ENCODE data around the gene CFAP65.

Gene CFAP65

DNA sequence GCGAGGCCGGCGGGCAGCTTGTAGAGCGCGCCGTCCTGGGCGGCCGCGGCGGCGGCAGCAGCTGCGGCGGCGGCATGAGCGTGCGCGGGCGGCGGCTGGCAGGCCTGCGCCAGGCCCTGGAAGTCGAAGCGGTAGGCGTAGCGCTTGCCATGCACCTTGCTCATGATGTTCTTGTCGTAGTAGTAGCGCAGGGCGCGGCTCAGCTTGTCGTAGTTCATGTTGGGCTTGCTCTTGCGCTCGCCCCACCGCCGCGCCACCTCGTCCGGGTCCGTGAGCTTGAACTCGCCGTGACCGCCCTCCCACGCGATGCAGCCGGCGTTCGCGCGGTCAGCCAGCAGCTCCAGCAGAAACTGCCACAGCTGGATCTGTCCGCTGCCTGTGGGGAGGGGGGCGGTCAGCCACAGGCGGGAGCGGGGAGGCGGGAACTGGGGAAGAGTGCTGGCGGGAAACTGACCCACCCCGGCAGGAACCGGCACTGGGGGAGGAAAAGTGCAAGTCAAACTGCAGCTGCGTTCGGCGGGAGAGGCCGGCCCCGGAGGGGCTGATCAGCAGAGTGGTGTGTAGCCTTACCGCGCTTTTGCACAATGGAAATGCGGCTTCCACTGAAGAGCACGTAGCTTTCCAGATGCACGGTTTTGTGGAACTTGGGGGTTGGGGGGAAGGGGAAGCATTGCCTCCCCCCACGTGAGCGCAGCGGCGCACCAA, 59.3 kb downstream of the CFAP65 start:
- Histone ChIP-seq H2AFZ (peak overlapping the region; percentile 43), H3K9me3 (ENCODE audit: control insufficient read depth, low read length) (no peaks in the 10 kb centered on the region), H3K79me2 (no peaks in the 10 kb centered on the region), H3K27me3 (ENCODE audit: control insufficient read depth, insufficient read depth, low read length) (peaks cover 23% of the 10 kb centered on the region), H3K9ac (no peak overlapping the region), H3K4me2 (ENCODE audit: low read length) (peak overlapping the region; percentile 58), H3K4me3 (ENCODE audit: low read depth, low read length) (no peak overlapping the region), H3K4me1 (peaks cover 6% of the 10 kb centered on the region), H3K27ac (no peak overlapping the region), H3K36me3 (ENCODE audit: control insufficient read depth, insufficient read depth, low read length) (no peaks in the 10 kb centered on the region)
- TF ChIP-seq, protein P1, sequence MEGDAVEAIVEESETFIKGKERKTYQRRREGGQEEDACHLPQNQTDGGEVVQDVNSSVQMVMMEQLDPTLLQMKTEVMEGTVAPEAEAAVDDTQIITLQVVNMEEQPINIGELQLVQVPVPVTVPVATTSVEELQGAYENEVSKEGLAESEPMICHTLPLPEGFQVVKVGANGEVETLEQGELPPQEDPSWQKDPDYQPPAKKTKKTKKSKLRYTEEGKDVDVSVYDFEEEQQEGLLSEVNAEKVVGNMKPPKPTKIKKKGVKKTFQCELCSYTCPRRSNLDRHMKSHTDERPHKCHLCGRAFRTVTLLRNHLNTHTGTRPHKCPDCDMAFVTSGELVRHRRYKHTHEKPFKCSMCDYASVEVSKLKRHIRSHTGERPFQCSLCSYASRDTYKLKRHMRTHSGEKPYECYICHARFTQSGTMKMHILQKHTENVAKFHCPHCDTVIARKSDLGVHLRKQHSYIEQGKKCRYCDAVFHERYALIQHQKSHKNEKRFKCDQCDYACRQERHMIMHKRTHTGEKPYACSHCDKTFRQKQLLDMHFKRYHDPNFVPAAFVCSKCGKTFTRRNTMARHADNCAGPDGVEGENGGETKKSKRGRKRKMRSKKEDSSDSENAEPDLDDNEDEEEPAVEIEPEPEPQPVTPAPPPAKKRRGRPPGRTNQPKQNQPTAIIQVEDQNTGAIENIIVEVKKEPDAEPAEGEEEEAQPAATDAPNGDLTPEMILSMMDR (IDR thresholded peaks at IDR 0.05): no peak

DNA sequence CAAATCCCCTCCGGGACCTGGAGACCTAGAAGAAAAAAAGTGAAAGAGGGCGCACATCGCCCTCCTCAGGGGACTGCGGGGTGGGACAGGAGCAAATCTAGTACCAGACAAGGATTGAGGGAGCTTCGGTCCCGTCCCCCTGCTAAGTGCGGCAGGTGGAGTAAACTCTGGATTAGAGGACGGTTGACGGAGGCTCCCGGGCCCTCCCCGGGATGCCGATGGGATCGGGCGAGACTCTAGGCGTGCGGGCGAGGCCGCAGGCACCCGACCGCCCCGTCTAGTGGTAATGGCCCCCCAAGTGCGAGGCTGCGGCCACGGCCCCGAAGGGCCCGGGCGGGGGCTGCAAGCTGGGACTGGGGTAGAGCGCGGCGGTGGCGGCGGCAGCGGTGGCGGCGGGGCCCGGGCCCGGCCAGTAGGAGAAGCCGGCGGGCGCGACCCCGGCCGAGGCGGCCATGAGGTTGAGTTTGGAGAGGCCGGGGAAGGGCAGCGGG, 59.9 kb downstream of the CFAP65 start:
- peaks cover 6% of the 10 kb centered on the region for H3K4me1 ChIP-seq
- no peaks in the 10 kb centered on the region for H3K79me2 ChIP-seq
- H3K36me3 ChIP-seq (ENCODE audit: control insufficient read depth, insufficient read depth, low read length): no peaks in the 10 kb centered on the region
- peak overlapping the region; percentile 49 for H3K4me2 ChIP-seq (ENCODE audit: low read length)
- H3K27ac ChIP-seq: no peak overlapping the region
- no peak overlapping the region for H2AFZ ChIP-seq
- no peak overlapping the region for H3K4me3 ChIP-seq (ENCODE audit: low read depth, low read length)
- H3K9me3 ChIP-seq (ENCODE audit: control insufficient read depth, low read length): no peaks in the 10 kb centered on the region
- TF ChIP-seq, protein P1 (IDR thresholded peaks at IDR 0.05): no peak
- H3K9ac ChIP-seq: no peak overlapping the region
- peaks cover 23% of the 10 kb centered on the region for H3K27me3 ChIP-seq (ENCODE audit: control insufficient read depth, insufficient read depth, low read length)

DNA sequence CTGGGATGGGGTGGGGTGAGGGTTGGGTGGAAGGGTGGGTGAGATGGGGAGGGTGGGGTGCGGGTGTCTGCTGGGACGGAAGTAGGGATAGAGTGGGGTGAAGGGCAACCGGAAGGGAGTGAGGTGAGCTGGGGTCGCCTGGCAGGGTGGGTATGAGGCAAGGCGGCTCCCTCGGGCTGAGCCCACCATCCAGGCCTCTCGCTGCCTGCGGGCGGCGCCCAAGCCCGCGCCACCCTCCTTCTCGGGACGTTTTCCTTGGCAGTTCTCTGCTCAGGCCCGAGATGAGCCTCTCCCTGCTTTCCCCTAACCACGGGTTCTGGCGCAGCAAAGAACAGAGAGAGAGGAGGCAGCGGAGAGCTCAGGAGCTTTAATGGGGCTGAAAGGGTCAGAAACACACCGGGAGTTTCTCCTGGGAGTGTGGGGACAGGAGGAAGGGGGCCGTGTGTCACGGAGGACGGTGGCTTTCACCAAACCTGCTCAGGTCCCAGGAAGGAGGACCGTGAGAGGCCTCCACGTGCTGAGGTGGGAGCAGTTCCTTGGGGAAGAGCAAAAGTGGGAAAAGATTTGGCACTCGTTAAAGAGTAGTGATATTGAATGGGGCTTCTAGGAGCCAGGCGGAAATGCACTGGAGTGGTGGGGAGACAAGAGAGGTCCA, 60.5 kb downstream of the CFAP65 start:
- TF ChIP-seq, protein P1 (IDR thresholded peaks at IDR 0.05): no peak
- Histone ChIP-seq H3K27me3 (ENCODE audit: control insufficient read depth, insufficient read depth, low read length) (peaks cover 23% of the 10 kb centered on the region), H3K27ac (no peak overlapping the region), H3K36me3 (ENCODE audit: control insufficient read depth, insufficient read depth, low read length) (no peaks in the 10 kb centered on the region), H3K4me1 (peaks cover 6% of the 10 kb centered on the region), H3K4me3 (ENCODE audit: low read depth, low read length) (no peak overlapping the region), H3K4me2 (ENCODE audit: low read length) (peak overlapping the region; percentile 49), H3K9me3 (ENCODE audit: control insufficient read depth, low read length) (no peaks in the 10 kb centered on the region), H3K9ac (no peak overlapping the region), H2AFZ (no peak overlapping the region), H3K79me2 (no peaks in the 10 kb centered on the region)

DNA sequence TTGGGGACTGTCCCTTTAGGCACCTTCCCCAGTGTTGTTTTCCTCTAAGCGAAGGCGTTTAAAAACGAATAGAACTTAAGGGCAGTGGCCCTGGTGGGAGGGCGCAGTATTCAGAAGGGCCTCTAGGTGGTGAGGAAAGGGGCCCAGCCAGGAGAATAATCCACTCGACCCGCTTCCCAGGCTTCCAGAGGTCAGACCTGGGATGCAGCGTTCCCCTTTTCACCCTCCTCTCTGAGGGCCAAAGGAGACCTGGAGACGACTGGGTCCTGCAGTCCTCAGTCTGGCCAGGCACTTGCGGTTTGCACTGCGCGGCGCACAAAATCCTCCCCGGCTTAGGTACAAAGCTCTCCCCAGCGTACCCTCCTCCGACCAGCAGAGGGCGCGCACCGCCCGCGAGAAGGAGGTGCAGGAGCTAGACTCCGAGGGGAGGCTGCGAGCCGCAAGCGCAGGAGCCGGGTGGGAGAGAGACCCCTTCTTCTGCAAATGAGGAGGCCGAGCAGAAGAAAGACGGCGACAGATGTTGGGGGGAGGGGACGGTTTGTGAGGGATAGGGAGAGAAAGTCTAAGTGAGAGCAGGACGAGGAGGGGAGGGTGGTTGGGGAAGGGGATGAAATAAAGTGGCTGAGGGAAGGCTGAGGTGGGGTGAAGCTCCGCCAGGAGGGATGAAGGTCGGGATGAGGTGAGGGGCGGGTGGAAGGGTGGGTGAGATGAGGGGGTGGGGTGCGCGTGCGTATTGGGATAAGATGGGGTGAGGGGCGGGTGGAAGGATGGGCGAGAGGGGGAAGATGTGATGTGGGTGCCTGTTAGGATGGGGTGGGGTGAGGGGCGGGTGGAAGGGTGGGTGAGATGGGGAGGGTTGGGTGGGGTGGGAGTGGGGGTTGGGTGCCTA, 61.2 kb downstream of the CFAP65 start:
- Histone ChIP-seq H3K4me3 (ENCODE audit: low read depth, low read length) (peak overlapping the region; percentile 9), H3K27me3 (ENCODE audit: control insufficient read depth, insufficient read depth, low read length) (peaks cover 23% of the 10 kb centered on the region), H2AFZ (peak overlapping the region; percentile 81), H3K9me3 (ENCODE audit: control insufficient read depth, low read length) (no peaks in the 10 kb centered on the region), H3K9ac (no peak overlapping the region), H3K27ac (no peak overlapping the region), H3K79me2 (no peaks in the 10 kb centered on the region), H3K4me1 (peaks cover 6% of the 10 kb centered on the region), H3K36me3 (ENCODE audit: control insufficient read depth, insufficient read depth, low read length) (no peaks in the 10 kb centered on the region), H3K4me2 (ENCODE audit: low read length) (peak overlapping the region; percentile 70)
- TF ChIP-seq, protein P1 (IDR thresholded peaks at IDR 0.05): peak; percentile 97
